ENCODE measurements around the gene DNMT3L. TPM values are rescaled to one million over a fixed set of nuclear protein-coding genes. Genes with fewer than 3 reads are reported as not detected.

DNMT3L gene
- total and polyA plus RNA-seq, 2 donors (not counting 1 experiment from before 2014, with no cell fraction given): not detected

GRCh38 chr21:44291936-44292811 lies 30.5 kb upstream of the DNMT3L start:
- Mint-ChIP-seq H3K27me3 (no peaks in the 10 kb centered on the region), H3K27ac (peak overlapping the region; percentile 53), H3K4me1 (peaks cover 30% of the 10 kb centered on the region), H3K4me3 (peak overlapping the region; percentile 13), H3K9me3 (ENCODE audit: insufficient read depth) (no peaks in the 10 kb centered on the region)
- Histone ChIP-seq H2AFZ (ENCODE audit: insufficient read depth, low read depth, low read length, poor library complexity, severe bottlenecking) (no peak overlapping the region), H3K27me3 (replicated peaks in 1 of 4; ENCODE audit: control extremely low read depth in 1 of 4, control insufficient read depth in 3 of 4, insufficient read depth in 4 of 4, low read length in 3 of 4) (no peaks in the 10 kb centered on the region), H4K20me1 (ENCODE audit: control insufficient read depth, insufficient read depth, low read length, poor library complexity, severe bottlenecking) (no peaks in the 10 kb centered on the region), H3K4me2 (replicated peaks; ENCODE audit: low read depth, low read length, poor library complexity, severe bottlenecking) (no peak overlapping the region), H3K79me2 (ENCODE audit: control insufficient read depth, insufficient read depth, low read length) (no peaks in the 10 kb centered on the region), H3K4me1 (ENCODE audit: control insufficient read depth in 2 of 2, insufficient read depth in 2 of 2, low read length in 2 of 2) (peaks cover 24 to 38% of the 10 kb centered on the region in 2 donors), H3K9ac (ENCODE audit: low read length) (no peak overlapping the region), H3K9me3 (ENCODE audit: control extremely low read depth in 1 of 3, control insufficient read depth in 2 of 3, insufficient read depth in 1 of 3, low read length in 2 of 3) (peaks cover 0 to 3% (median 0%) of the 10 kb centered on the region in 3 donors), H3K4me3 (ENCODE audit: control extremely low read depth in 1 of 5, extremely low read depth in 1 of 5, insufficient read depth in 1 of 5, low read depth in 2 of 5, low read length in 4 of 5) (no peak overlapping the region), H3K27ac (ENCODE audit: low read length in 2 of 2) (no peak overlapping the region), H3K36me3 (replicated peaks in 1 of 2; ENCODE audit: control extremely low read depth in 1 of 2, control insufficient read depth in 1 of 2, extremely low read depth in 1 of 2, insufficient read depth in 2 of 2, low read length in 1 of 2) (no peaks in the 10 kb centered on the region)
- TF ChIP-seq EZH2 (IDR thresholded peaks at IDR 0.05; ENCODE audit: borderline replicate concordance, insufficient read depth, low read depth, low read length, poor library complexity, severe bottlenecking): no peak
- TF ChIP-seq CTCF (IDR thresholded peaks at IDR 0.05): no peak
- WGBS (ENCODE audit: insufficient coverage): 78% methylated on average over 25 of the region's 25 CpGs
- ChIA-PET POLR2A (no interaction called here), CTCF (interaction anchor here (1.1 kb wide), 1 partner anchor 22 kb away, joined by 3 read pairs; no protein-coding TSS in a partner anchor)
- DNase-seq: no peak
- intact Hi-C loops (cut with micrococcal nuclease): no loop called here
- ATAC-seq (ENCODE audit: low read depth): no peak

Data from B cell (primary cell).